ENCODE results near the gene CNTFR. TPM values are rescaled to one million over a fixed set of nuclear protein-coding genes. Genes with fewer than 3 reads are reported as not detected.

The CNTFR gene
- total and polyA plus RNA-seq, 7 experiments from 2014 or later = not detected

DNA sequence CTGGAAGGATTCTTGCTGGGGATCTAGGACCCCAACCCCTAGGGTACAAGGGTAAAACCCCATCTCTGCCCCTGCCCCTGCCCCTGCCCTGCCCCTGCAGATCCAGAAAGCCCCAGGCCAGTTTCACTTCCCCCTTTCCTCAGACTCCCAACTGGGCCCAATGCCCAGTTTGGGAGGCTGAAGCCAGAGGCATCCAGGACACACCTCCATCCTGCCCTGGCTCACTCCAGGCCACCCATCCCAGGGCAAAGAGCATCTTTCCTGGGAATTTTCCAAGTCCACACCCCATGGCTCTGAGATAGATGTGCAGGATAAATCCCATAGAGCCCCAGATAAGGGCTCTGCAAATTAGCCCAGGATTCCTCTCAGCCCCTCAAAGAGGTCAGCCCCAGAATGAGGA lies 17.4 kb downstream of the CNTFR start:
- Mint-ChIP-seq H3K4me1 (peaks cover 0 to 2% (median 1%) of the 10 kb centered on the region in 7 donors), H3K27me3 (peaks cover 23 to 38% (median 30%) of the 10 kb centered on the region in 5 donors)
- H3K27me3 ChIP-seq (ENCODE audit: control insufficient read depth in 2 of 2, insufficient read depth in 2 of 2, low read length in 2 of 2) = peaks cover 0 to 3% of the 10 kb centered on the region in 2 donors

DNA sequence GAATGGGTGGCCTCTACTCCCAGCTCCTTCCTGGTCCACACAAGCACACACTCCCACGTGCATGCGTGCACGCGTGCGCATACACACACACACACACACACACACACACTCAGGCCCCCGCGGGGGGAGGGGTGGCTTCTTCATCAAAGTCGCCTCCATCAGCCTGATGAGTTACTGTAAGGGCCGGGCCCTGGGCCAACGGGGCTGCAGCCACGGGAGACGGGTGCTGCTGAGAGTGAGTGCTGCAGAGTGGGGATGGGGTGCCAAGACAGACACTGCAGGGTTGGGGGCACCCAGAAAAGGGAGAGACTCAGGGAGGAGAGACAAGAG lies 18.1 kb downstream of the CNTFR start:
- Histone ChIP-seq H3K9me3 (ENCODE audit: control insufficient read depth in 2 of 3, low read length in 3 of 3) (no peaks in the 10 kb centered on the region), H3K27ac (ENCODE audit: low read depth, low read length) (no peak overlapping the region), H3K27me3 (ENCODE audit: control insufficient read depth in 2 of 2, insufficient read depth in 2 of 2, low read length in 2 of 2) (peaks cover 0 to 3% of the 10 kb centered on the region in 2 donors), H3K4me3 (ENCODE audit: low read length) (no peak overlapping the region), H3K36me3 (ENCODE audit: control insufficient read depth in 2 of 3, insufficient read depth in 3 of 3, low read length in 3 of 3) (no peaks in the 10 kb centered on the region), H3K4me1 (ENCODE audit: control insufficient read depth in 2 of 2, insufficient read depth in 2 of 2, low read length in 2 of 2) (no peaks in the 10 kb centered on the region)
- no peaks in the 10 kb centered on the region for H3K9me3 Mint-ChIP-seq
- ChIA-PET CTCF (no interaction called here), POLR2A (no interaction called here)
- H3K4me1 Mint-ChIP-seq = peaks cover 0 to 2% (median 0%) of the 10 kb centered on the region in 7 donors
- intact Hi-C loops (cut with micrococcal nuclease) = no loop called here
- peaks cover 18 to 41% (median 31%) of the 10 kb centered on the region in 5 donors for H3K27me3 Mint-ChIP-seq
- H3K36me3 Mint-ChIP-seq = no peaks in the 10 kb centered on the region
- DNase-seq = no peak
- no peak for ATAC-seq
- H3K27ac Mint-ChIP-seq = no peak overlapping the region
- H3K4me3 Mint-ChIP-seq = no peak overlapping the region

More for the DNA sequence above, 17.4 kb downstream of the CNTFR start:
- Histone ChIP-seq H3K4me1 (ENCODE audit: control insufficient read depth in 2 of 2, insufficient read depth in 2 of 2, low read length in 2 of 2) (no peaks in the 10 kb centered on the region), H3K9me3 (ENCODE audit: control insufficient read depth in 2 of 3, low read length in 3 of 3) (no peaks in the 10 kb centered on the region), H3K4me3 (ENCODE audit: low read length) (no peak overlapping the region), H3K27ac (ENCODE audit: low read depth, low read length) (no peak overlapping the region), H3K36me3 (ENCODE audit: control insufficient read depth in 2 of 3, insufficient read depth in 3 of 3, low read length in 3 of 3) (no peaks in the 10 kb centered on the region)
- intact Hi-C loops (cut with micrococcal nuclease) = no loop called here
- no peaks in the 10 kb centered on the region for H3K36me3 Mint-ChIP-seq
- DNase-seq = no peak
- CTCF ChIA-PET = no interaction called here
- H3K27ac Mint-ChIP-seq = no peak overlapping the region
- H3K9me3 Mint-ChIP-seq = no peaks in the 10 kb centered on the region
- no peak for ATAC-seq
- POLR2A ChIA-PET = no interaction called here
- H3K4me3 Mint-ChIP-seq = no peak overlapping the region

DNA sequence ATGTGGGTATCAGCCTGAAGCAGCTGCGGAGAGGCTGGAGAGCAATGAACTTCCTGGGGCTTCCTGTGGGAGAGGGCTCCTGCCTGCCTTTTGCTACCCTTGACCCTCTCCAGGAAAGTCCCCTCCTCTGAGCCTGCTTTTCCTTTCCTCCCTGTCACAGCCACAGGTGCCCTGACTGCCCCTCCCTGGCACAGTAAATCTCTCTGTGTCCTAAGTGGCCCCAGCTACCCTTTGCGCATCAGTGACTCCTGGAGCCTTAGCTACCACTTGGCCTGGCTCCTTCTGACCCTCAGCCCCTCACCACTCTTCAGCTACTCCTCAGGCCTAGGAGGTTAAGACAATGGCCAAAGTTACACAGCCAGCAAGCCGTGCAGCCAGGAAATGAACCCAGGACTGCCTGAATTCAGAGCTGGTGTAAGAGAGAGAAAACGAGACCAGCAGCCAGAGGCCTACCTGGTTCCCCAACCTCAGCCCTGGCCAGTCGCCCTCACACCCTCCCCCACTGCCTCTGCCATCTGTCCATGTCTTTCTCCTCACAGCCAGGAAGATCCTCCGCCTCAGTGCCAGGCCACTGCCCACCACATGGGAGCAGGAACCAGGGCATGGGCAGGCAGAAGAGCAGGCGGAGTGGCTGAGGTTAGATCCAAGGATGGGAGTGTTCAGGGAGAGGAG lies 18.6 kb downstream of the CNTFR start:
- no peak for ATAC-seq
- H3K4me3 Mint-ChIP-seq = no peak overlapping the region
- no peak overlapping the region for H3K27ac Mint-ChIP-seq
- ChIA-PET POLR2A (no interaction called here), CTCF (no interaction called here)
- H3K4me1 ChIP-seq (ENCODE audit: control insufficient read depth in 2 of 2, insufficient read depth in 2 of 2, low read length in 2 of 2) = no peaks in the 10 kb centered on the region
- no peaks in the 10 kb centered on the region for H3K9me3 Mint-ChIP-seq
- peaks cover 13 to 36% (median 26%) of the 10 kb centered on the region in 5 donors for H3K27me3 Mint-ChIP-seq
- H3K36me3 ChIP-seq (ENCODE audit: control insufficient read depth in 2 of 3, insufficient read depth in 3 of 3, low read length in 3 of 3) = no peaks in the 10 kb centered on the region
- intact Hi-C loops (cut with micrococcal nuclease) = no loop called here
- H3K36me3 Mint-ChIP-seq = no peaks in the 10 kb centered on the region
- peaks cover 0 to 3% of the 10 kb centered on the region in 2 donors for H3K27me3 ChIP-seq (ENCODE audit: control insufficient read depth in 2 of 2, insufficient read depth in 2 of 2, low read length in 2 of 2)
- H3K27ac ChIP-seq (ENCODE audit: low read depth, low read length) = no peak overlapping the region
- H3K4me1 Mint-ChIP-seq = peaks cover 0 to 2% (median 0%) of the 10 kb centered on the region in 7 donors
- no peak for DNase-seq
- no peak overlapping the region for H3K4me3 ChIP-seq (ENCODE audit: low read length)
- no peaks in the 10 kb centered on the region for H3K9me3 ChIP-seq (ENCODE audit: control insufficient read depth in 2 of 3, low read length in 3 of 3)

DNA sequence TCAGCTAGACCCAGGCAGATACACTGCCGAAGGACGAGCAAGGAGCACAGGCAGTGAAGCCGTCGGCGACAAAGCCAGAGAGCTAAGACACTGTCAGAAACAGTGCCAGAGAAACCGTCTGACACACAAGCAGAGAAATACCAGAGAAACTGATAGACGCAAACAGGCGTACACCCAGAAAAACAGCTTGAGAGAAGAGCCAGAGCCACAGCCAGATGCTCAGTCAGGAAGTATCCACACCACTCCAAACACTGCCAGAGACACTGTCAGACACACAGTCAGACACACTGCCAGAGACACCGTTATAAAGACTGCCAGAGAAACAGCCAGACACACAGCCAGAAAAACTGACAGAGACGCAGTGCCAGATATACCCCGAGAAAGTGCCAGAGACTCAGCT lies 19.1 kb downstream of the CNTFR start:
- no peaks in the 10 kb centered on the region for H3K4me1 ChIP-seq (ENCODE audit: control insufficient read depth in 2 of 2, insufficient read depth in 2 of 2, low read length in 2 of 2)
- POLR2A ChIA-PET = no interaction called here
- H3K9me3 Mint-ChIP-seq = no peaks in the 10 kb centered on the region
- H3K27ac ChIP-seq (ENCODE audit: low read depth, low read length) = no peak overlapping the region
- H3K4me3 ChIP-seq (ENCODE audit: low read length) = no peak overlapping the region
- intact Hi-C loops (cut with micrococcal nuclease) = no loop called here
- H3K4me3 Mint-ChIP-seq = no peak overlapping the region
- no peaks in the 10 kb centered on the region for H3K36me3 ChIP-seq (ENCODE audit: control insufficient read depth in 2 of 3, insufficient read depth in 3 of 3, low read length in 3 of 3)
- DNase-seq = no peak
- peaks cover 10 to 32% (median 23%) of the 10 kb centered on the region in 5 donors for H3K27me3 Mint-ChIP-seq
- CTCF ChIA-PET = no interaction called here
- H3K27me3 ChIP-seq (ENCODE audit: control insufficient read depth in 2 of 2, insufficient read depth in 2 of 2, low read length in 2 of 2) = peaks cover 0 to 3% of the 10 kb centered on the region in 2 donors
- H3K27ac Mint-ChIP-seq = no peak overlapping the region
- H3K9me3 ChIP-seq (ENCODE audit: control insufficient read depth in 2 of 3, low read length in 3 of 3) = no peaks in the 10 kb centered on the region
- no peaks in the 10 kb centered on the region for H3K36me3 Mint-ChIP-seq
- peaks cover 0 to 2% (median 0%) of the 10 kb centered on the region in 7 donors for H3K4me1 Mint-ChIP-seq
- no peak for ATAC-seq

DNA sequence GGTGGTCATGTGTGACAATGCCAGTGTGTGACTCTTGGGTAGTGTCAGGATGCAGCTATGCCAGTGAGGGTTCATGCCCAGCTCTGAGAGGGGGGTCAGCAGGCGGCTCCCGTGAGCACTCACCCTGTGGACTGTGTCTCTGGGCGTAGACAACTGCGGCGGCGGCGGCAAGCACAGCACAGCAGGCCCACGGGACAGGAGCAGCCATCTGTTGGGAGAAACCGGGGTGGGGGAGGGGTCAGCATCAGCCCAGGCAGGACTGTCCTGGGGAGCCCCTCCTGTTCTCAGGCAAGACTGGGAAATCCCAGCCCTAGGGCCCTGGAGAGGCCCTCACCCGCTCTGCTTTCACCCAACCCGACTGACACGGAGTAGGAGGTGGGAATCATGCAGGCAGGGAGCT lies 20.8 kb downstream of the CNTFR start:
- no peaks in the 10 kb centered on the region for H3K36me3 ChIP-seq (ENCODE audit: control insufficient read depth in 2 of 3, insufficient read depth in 3 of 3, low read length in 3 of 3)
- no peak for DNase-seq
- CTCF ChIA-PET = no interaction called here
- Mint-ChIP-seq H3K4me3 (no peak overlapping the region), H3K36me3 (no peaks in the 10 kb centered on the region), H3K27me3 (peaks cover 8 to 39% (median 31%) of the 10 kb centered on the region in 5 donors), H3K4me1 (no peaks in the 10 kb centered on the region), H3K27ac (no peak overlapping the region), H3K9me3 (no peaks in the 10 kb centered on the region)
- H3K4me3 ChIP-seq (ENCODE audit: low read length) = no peak overlapping the region
- intact Hi-C loops (cut with micrococcal nuclease) = no loop called here
- ATAC-seq = no peak
- POLR2A ChIA-PET = no interaction called here
- peaks cover 0 to 3% of the 10 kb centered on the region in 2 donors for H3K27me3 ChIP-seq (ENCODE audit: control insufficient read depth in 2 of 2, insufficient read depth in 2 of 2, low read length in 2 of 2)
- H3K27ac ChIP-seq (ENCODE audit: low read depth, low read length) = no peak overlapping the region
- no peaks in the 10 kb centered on the region for H3K4me1 ChIP-seq (ENCODE audit: control insufficient read depth in 2 of 2, insufficient read depth in 2 of 2, low read length in 2 of 2)
- H3K9me3 ChIP-seq (ENCODE audit: control insufficient read depth in 2 of 3, low read length in 3 of 3) = no peaks in the 10 kb centered on the region

DNA sequence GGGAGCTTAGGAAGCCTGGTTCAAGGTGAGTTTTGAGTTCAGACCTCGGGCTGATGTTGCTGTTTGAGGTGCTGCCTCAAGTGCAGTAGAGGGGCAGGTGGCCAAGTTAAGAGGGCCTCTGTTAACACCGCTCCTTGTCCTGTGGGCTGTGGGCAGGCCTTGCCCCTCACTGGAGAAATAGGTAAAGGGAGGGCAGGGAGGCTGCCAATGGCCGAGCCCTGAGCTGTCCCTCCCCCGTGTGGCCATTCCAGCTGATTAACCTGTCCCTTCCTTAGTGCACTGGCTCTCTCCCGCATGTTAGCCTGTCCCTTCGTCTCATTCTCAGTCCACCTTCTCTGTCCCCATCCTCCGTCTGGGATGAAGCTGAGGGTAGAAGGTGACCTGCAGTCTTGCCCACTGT lies 21.4 kb downstream of the CNTFR start:
- no peak overlapping the region for H3K4me3 ChIP-seq (ENCODE audit: low read length)
- ATAC-seq (no peak), DNase-seq (no peak)
- Mint-ChIP-seq H3K4me1 (no peaks in the 10 kb centered on the region), H3K27ac (no peak overlapping the region), H3K36me3 (no peaks in the 10 kb centered on the region), H3K9me3 (peaks cover 0 to under 1% (median 0%) of the 10 kb centered on the region in 11 donors), H3K4me3 (no peak overlapping the region), H3K27me3 (peaks cover 11 to 40% (median 34%) of the 10 kb centered on the region in 5 donors)
- no peaks in the 10 kb centered on the region for H3K4me1 ChIP-seq (ENCODE audit: control insufficient read depth in 2 of 2, insufficient read depth in 2 of 2, low read length in 2 of 2)
- H3K36me3 ChIP-seq (ENCODE audit: control insufficient read depth in 2 of 3, insufficient read depth in 3 of 3, low read length in 3 of 3) = no peaks in the 10 kb centered on the region
- no peak overlapping the region for H3K27ac ChIP-seq (ENCODE audit: low read depth, low read length)
- POLR2A ChIA-PET = no interaction called here
- CTCF ChIA-PET = no interaction called here
- intact Hi-C loops (cut with micrococcal nuclease) = no loop called here
- no peaks in the 10 kb centered on the region for H3K27me3 ChIP-seq (ENCODE audit: control insufficient read depth in 2 of 2, insufficient read depth in 2 of 2, low read length in 2 of 2)
- H3K9me3 ChIP-seq (ENCODE audit: control insufficient read depth in 2 of 3, low read length in 3 of 3) = no peaks in the 10 kb centered on the region

DNA sequence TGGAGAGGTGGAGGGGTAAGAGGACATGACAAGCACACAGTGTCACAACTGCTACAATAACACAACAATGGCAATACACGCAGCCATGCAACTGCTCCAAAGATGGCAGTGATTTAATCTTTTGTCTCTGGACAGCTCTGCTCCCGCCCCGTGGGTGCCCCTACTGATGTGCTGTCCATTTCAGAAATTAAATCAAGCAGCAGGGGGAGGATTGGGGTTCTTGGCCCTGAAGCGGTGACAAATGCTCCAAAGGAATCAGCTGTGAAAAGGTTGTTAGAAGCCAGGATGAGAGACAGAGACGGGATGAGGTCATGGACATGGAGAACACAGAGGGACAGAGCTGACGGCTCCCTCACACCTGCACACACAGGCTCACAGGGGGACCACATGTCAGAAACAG lies 22.6 kb downstream of the CNTFR start:
- no peaks in the 10 kb centered on the region for H3K36me3 ChIP-seq (ENCODE audit: control insufficient read depth in 2 of 3, insufficient read depth in 3 of 3, low read length in 3 of 3)
- no peak for ATAC-seq
- Mint-ChIP-seq H3K27ac (no peak overlapping the region), H3K4me1 (no peaks in the 10 kb centered on the region), H3K9me3 (peaks cover 0 to 9% (median 0%) of the 10 kb centered on the region in 11 donors), H3K4me3 (no peak overlapping the region), H3K27me3 (peaks cover 13 to 40% (median 29%) of the 10 kb centered on the region in 5 donors), H3K36me3 (no peaks in the 10 kb centered on the region)
- ChIA-PET POLR2A (no interaction called here), CTCF (no interaction called here)
- intact Hi-C loops (cut with micrococcal nuclease) = no loop called here
- no peak for DNase-seq
- no peak overlapping the region for H3K27ac ChIP-seq (ENCODE audit: low read depth, low read length)
- H3K9me3 ChIP-seq (ENCODE audit: control insufficient read depth in 2 of 3, low read length in 3 of 3) = peaks cover 0 to 4% (median 0%) of the 10 kb centered on the region in 3 experiments
- H3K27me3 ChIP-seq (ENCODE audit: control insufficient read depth in 2 of 2, insufficient read depth in 2 of 2, low read length in 2 of 2) = no peaks in the 10 kb centered on the region
- H3K4me3 ChIP-seq (ENCODE audit: low read length) = no peak overlapping the region
- no peaks in the 10 kb centered on the region for H3K4me1 ChIP-seq (ENCODE audit: control insufficient read depth in 2 of 2, insufficient read depth in 2 of 2, low read length in 2 of 2)

Data from naive thymus-derived CD4-positive, alpha-beta T cell (primary cell).